IMR-90 (cell line): ENCODE measurements around the gene LTF. TPM values are rescaled to one million over a fixed set of nuclear protein-coding genes. Genes with fewer than 3 reads are reported as not detected.
"Not testable (repeated sequence)": the region's sequence is repeated elsewhere in the genome, so short reads cannot be mapped to it uniquely, and the experiment has no call there.

Experiments
- ATAC-seq: fragments of 200-7000 bp; cut with Tn5 transposase; 2 replicates; pipeline ENCODE4 v1.9.1; 2020; ENCODE audit warnings: low read depth, mild to moderate bottlenecking, moderate library complexity
- BruUV-seq: library from RNA; stranded (reverse); fragments of 400-500 nt; replicated peaks from 2 replicates; lab custom pipeline; 2021; lab: Mats Ljungman, UMichigan
- CTCF ChIA-PET: fragments of 300-600 bp; formaldehyde crosslinking; extraction: SDS; loops from one replicate; lab custom pipeline; 2021; ENCODE audit warnings: antibody characterized with exemption; lab: Yijun Ruan, JAX
- POLR2A ChIA-PET: fragments of 300-600 bp; sonication (Branson Sonifier 250); formaldehyde crosslinking; loops from one replicate; lab custom pipeline; 2022; ENCODE audit warnings: antibody characterized with exemption; ENCODE audit not compliant: unreplicated experiment; lab: Charles Lee
- DNase-seq: peaks from one replicate; pipeline ENCODE4 v3.0.0; 2013
- H2AFZ ChIP-seq: replicated peaks from 2 replicates; pipeline ENCODE3; 2013; ENCODE audit warnings: low read length, mild to moderate bottlenecking; ENCODE audit not compliant: poor library complexity
- H2AK5ac ChIP-seq: 2 replicates; pipeline ENCODE4 v1.6.1; 2013; ENCODE audit warnings: low read depth, low read length, inconsistent platforms
- H2AK9ac ChIP-seq: replicated peaks from 2 replicates; pipeline ENCODE3; 2013; ENCODE audit warnings: mild to moderate bottlenecking, low read depth, low read length, moderate library complexity; ENCODE audit not compliant: poor library complexity
- H2BK120ac ChIP-seq: 2 replicates; pipeline ENCODE4 v1.6.1; 2013; ENCODE audit warnings: low read depth, low read length, inconsistent platforms
- H2BK15ac ChIP-seq: 3 replicates; pipeline ENCODE4 v1.6.1; 2013; ENCODE audit warnings: low read depth, low read length, inconsistent platforms
- H2BK20ac ChIP-seq: 2 replicates; pipeline ENCODE4 v1.6.1; 2013; ENCODE audit warnings: low read depth, mild to moderate bottlenecking, inconsistent platforms, low read length, moderate library complexity
- H2BK5ac ChIP-seq: 2 replicates; pipeline ENCODE4 v1.6.1; 2013; ENCODE audit warnings: mild to moderate bottlenecking, low read depth, low read length, inconsistent platforms; ENCODE audit not compliant: poor library complexity, severe bottlenecking
- H3K14ac ChIP-seq: replicated peaks from 2 replicates; pipeline ENCODE4 v1.6.1; 2013; ENCODE audit warnings: low read depth, low read length, inconsistent platforms
- H3K18ac ChIP-seq: 2 replicates; pipeline ENCODE4 v1.6.1; 2013; ENCODE audit warnings: low read depth, low read length, control low read depth
- H3K23ac ChIP-seq: 2 replicates; pipeline ENCODE4 v1.6.1; 2013; ENCODE audit warnings: low read depth, low read length, inconsistent platforms
- H3K27ac ChIP-seq: 2 replicates; pipeline ENCODE4 v1.5.1; 2013; ENCODE audit warnings: mild to moderate bottlenecking, control low read depth, low read length; ENCODE audit not compliant: insufficient read depth
- H3K27me3 ChIP-seq: 2 replicates; pipeline ENCODE4 v1.6.1; 2013; ENCODE audit warnings: low read length; ENCODE audit not compliant: control insufficient read depth, insufficient read depth
- H3K36me3 ChIP-seq: 2 replicates; pipeline ENCODE4 v1.6.1; 2013; ENCODE audit warnings: low read length, mixed read lengths; ENCODE audit not compliant: control insufficient read depth, insufficient read depth
- H3K4ac ChIP-seq: 2 replicates; pipeline ENCODE4 v1.6.1; 2013; ENCODE audit warnings: low read depth, low read length, inconsistent platforms
- H3K4me1 ChIP-seq: 2 replicates; pipeline ENCODE4 v1.6.1; 2013; ENCODE audit warnings: low read length, mixed read lengths; ENCODE audit not compliant: control insufficient read depth, insufficient read depth
- H3K4me2 ChIP-seq: 2 replicates; pipeline ENCODE4 v1.6.1; 2013; ENCODE audit warnings: low read depth, mild to moderate bottlenecking, control low read depth, low read length, moderate library complexity
- H3K4me3 ChIP-seq: 2 replicates; pipeline ENCODE4 v1.5.1; 2013; ENCODE audit warnings: low read depth, mild to moderate bottlenecking, control low read depth, low read length, moderate library complexity; ENCODE audit not compliant: insufficient read depth
- H3K56ac ChIP-seq: 2 replicates; pipeline ENCODE4 v1.6.1; 2013; ENCODE audit warnings: low read length, inconsistent platforms; ENCODE audit not compliant: insufficient read depth; ENCODE audit errors: extremely low read depth
- H3K79me1 ChIP-seq, 2 experiments: 2 replicates each; pipeline ENCODE4 v1.6.1; 2013; ENCODE audit warnings: low read length in 2 of 2, inconsistent platforms in 1 of 2, low read depth in 1 of 2
- H3K9ac ChIP-seq: 2 replicates; pipeline ENCODE4 v1.6.1; 2013; ENCODE audit warnings: low read depth, low read length, control low read depth
- H3K9me1 ChIP-seq: 2 replicates; pipeline ENCODE4 v1.6.1; 2013; ENCODE audit warnings: low read length, inconsistent platforms; ENCODE audit not compliant: insufficient read depth
- H3K9me3 ChIP-seq: 2 replicates; pipeline ENCODE4 v1.6.1; 2013; ENCODE audit warnings: low read length; ENCODE audit not compliant: control insufficient read depth, insufficient read depth
- H4K20me1 ChIP-seq: 2 replicates; pipeline ENCODE4 v1.6.1; 2013; ENCODE audit warnings: low read length, inconsistent platforms; ENCODE audit not compliant: insufficient read depth
- H4K5ac ChIP-seq: 2 replicates; pipeline ENCODE4 v1.6.1; 2013; ENCODE audit warnings: mild to moderate bottlenecking, low read depth, low read length, control low read depth
- H4K8ac ChIP-seq, 2 experiments: 2 replicates each; pipeline ENCODE4 v1.6.1; 2013; ENCODE audit warnings: low read depth in 2 of 2, low read length in 2 of 2, control low read depth in 1 of 2, inconsistent platforms in 1 of 2
- H4K91ac ChIP-seq: 2 replicates; pipeline ENCODE4 v1.6.1; 2013; ENCODE audit warnings: low read depth, low read length, inconsistent platforms; ENCODE audit not compliant: insufficient read depth
- WGBS, 2 experiments: methylation state at CpG; one replicate each; pipeline versions ENCODE4 v1.1.5 to v1.1.7; 2013; ENCODE audit warnings: missing lambda C conversion rate in 2 of 2; ENCODE audit not compliant: insufficient read length in 1 of 2; ENCODE audit errors: extremely low coverage in 2 of 2; 5-methylcytosine and 5-hydroxymethylcytosine counted together
- dilution Hi-C: fragments of 300-500 bp; cut with HindIII; formaldehyde crosslinking; loops from one replicate; pipeline ENCODE4 v1.14.3; 2018; ENCODE audit warnings: low sequenced_read_pairs; ENCODE audit not compliant: unreplicated experiment
- in situ Hi-C: fragments of 300-500 bp; cut with MboI; formaldehyde crosslinking; loops from 3 replicates; pipeline ENCODE4 v1.14.3; 2019; ENCODE audit warnings: low sequenced_read_pairs, inconsistent platforms, mixed read lengths
- intact Hi-C: fragments of 100-400 bp; cut with micrococcal nuclease; formaldehyde crosslinking; loops from 2 replicates; pipeline ENCODE4 v1.10.0; 2022
- polyA plus RNA-seq, 3 experiments: library from polyadenylated mRNA; depleted of rRNA; stranded (reverse); fragments of >200 nt; gene quantifications; 2 replicates each; pipeline ENCODE4 v1.2.3, GENCODE V29; 2012; ENCODE audit warnings: low replicate concordance in 1 of 3
- total RNA-seq: library from RNA; depleted of rRNA; stranded (reverse); fragments of >200 nt; gene quantifications from 2 replicates; pipeline ENCODE4 v1.2.3, GENCODE V29; 2012

The LTF gene
- total and polyA plus RNA-seq, 2 of the 4 experiments (the other 2 are of a cell fraction): not detected

DNA sequence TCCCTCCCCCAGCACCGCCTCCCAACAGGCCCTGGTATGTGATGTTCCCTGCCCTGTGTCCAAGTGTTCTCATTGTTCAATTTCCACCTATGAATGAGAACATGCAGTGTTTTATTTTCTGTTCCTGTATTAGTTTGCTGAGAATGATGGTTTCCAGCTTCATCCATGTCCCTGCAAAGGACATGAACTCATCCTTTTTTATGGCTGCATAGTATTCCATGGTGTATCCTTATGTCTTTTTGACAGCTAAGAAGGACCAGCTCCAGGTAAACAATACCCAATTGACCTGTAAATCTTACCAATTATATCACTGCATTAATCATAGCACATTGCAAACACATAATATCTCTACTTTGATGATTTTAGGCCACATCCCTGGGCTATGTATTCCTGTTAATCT, 33.8 kb downstream of the LTF start:
- H3K79me1 ChIP-seq, BruUV-seq, H2BK20ac ChIP-seq, intact Hi-C loops, H3K18ac ChIP-seq, H2BK15ac ChIP-seq, H2BK5ac ChIP-seq, DNase-seq, H2AK9ac ChIP-seq, H3K36me3 ChIP-seq, H3K4me1 ChIP-seq, H4K8ac ChIP-seq, H3K56ac ChIP-seq, H3K9ac ChIP-seq, H4K5ac ChIP-seq, dilution Hi-C loops, in situ Hi-C loops, H3K4ac ChIP-seq, H3K4me2 ChIP-seq, H4K91ac ChIP-seq, H2BK120ac ChIP-seq, H2AK5ac ChIP-seq, H3K14ac ChIP-seq, POLR2A ChIA-PET, H3K23ac ChIP-seq, H3K27ac ChIP-seq, H4K20me1 ChIP-seq, H2AFZ ChIP-seq, H3K9me1 ChIP-seq, H3K9me3 ChIP-seq, CTCF ChIA-PET, H3K4me3 ChIP-seq, ATAC-seq: not testable (repeated sequence)
- no CpG with 5 or more reads among the region's 1 CpG for WGBS, 2 experiments
- H3K27me3 ChIP-seq: peaks cover 21% of the 10 kb centered on the region
